Measurements from ENCODE around the gene CACNA1C.

- TF ChIP-seq GATA2 (IDR thresholded peaks at IDR 0.05; ENCODE audit: low read depth, low read length) (no peak), GATA3 (IDR thresholded peaks at IDR 0.05; ENCODE audit: low read depth, low read length) (no peak)
Measured at GRCh38 chr12:2318286-2318685, 265.5 kb downstream of the CACNA1C start.
